ENCODE results near the gene GTF3A.

Gene GTF3A

DNA sequence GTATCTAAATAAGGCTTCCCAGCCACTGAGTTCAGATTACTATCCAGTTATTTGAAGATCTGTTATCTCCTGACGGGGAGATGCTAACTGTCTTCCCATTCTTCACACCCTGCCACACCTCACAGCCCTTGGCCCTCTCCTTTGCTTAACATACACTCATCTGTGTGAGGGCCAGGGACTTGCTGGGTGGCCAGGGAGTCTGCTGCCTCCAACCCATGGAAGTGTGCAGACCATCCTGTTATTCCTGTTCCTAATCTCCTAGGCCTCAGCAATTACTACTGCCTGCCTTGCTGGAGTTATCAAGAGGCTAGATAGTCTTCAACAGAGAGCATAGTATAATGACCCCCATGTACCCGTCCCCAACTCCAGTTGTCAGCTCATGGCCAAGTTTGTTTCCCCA, 36.2 kb upstream of the GTF3A start:
- Histone ChIP-seq H4K8ac (ENCODE audit: low read depth, low read length) (no peak overlapping the region), H3K4me1 (ENCODE audit: control insufficient read depth in 1 of 2, insufficient read depth in 2 of 2, low read length in 2 of 2) (peaks cover under 1 to 6% of the 10 kb centered on the region in 2 experiments), H2BK5ac (ENCODE audit: low read depth, low read length, poor library complexity) (no peak overlapping the region), H3K36me3 (ENCODE audit: control insufficient read depth in 1 of 2, insufficient read depth in 2 of 2, low read length in 2 of 2) (no peaks in the 10 kb centered on the region), H3K9me3 (ENCODE audit: insufficient read depth, low read depth, low read length) (no peaks in the 10 kb centered on the region), H3K4me2 (ENCODE audit: low read length) (no peak overlapping the region), H3K14ac (ENCODE audit: low read length) (no peak overlapping the region), H3K79me2 (ENCODE audit: control insufficient read depth, insufficient read depth, low read length, poor library complexity) (no peaks in the 10 kb centered on the region), H2AK5ac (ENCODE audit: low read length) (no peak overlapping the region), H3K27me3 (ENCODE audit: insufficient read depth, low read length) (peaks cover 2% of the 10 kb centered on the region), H3K23ac (ENCODE audit: low read length) (no peak overlapping the region), H3K9ac (ENCODE audit: low read length) (no peak overlapping the region), H3K79me1 (ENCODE audit: low read length) (no peaks in the 10 kb centered on the region), H4K12ac (ENCODE audit: low read depth, low read length) (no peak overlapping the region), H3K4ac (ENCODE audit: low read depth, low read length) (no peak overlapping the region), H3K18ac (ENCODE audit: low read length) (no peak overlapping the region), H4K91ac (ENCODE audit: low read depth, low read length) (no peak overlapping the region), H3K27ac (ENCODE audit: low read depth, low read length) (no peak overlapping the region), H2BK12ac (ENCODE audit: low read length) (no peak overlapping the region), H2AFZ (ENCODE audit: insufficient read depth, low read length, poor library complexity) (no peak overlapping the region), H3K4me3 (ENCODE audit: low read depth, low read length) (no peak overlapping the region), H2BK120ac (ENCODE audit: insufficient read depth, low read length, poor library complexity) (no peak overlapping the region)
- no CpG with 5 or more reads among the region's 2 CpGs for WGBS (ENCODE audit: extremely low coverage, insufficient coverage, insufficient read length)
- peak; percentile 64 to 81 for DNase-seq

GRCh38 chr13:27389891-27390290, 34.5 kb upstream of the GTF3A start:
- no peak overlapping the region for H3K18ac ChIP-seq (ENCODE audit: low read length)
- peaks cover 0 to 4% of the 10 kb centered on the region in 2 experiments for H3K4me1 ChIP-seq (ENCODE audit: control insufficient read depth in 1 of 2, insufficient read depth in 2 of 2, low read length in 2 of 2)
- no peak overlapping the region for H3K14ac ChIP-seq (ENCODE audit: low read length)
- H2BK5ac ChIP-seq (ENCODE audit: low read depth, low read length, poor library complexity) = no peak overlapping the region
- no peak overlapping the region for H3K27ac ChIP-seq (ENCODE audit: low read depth, low read length)
- H4K91ac ChIP-seq (ENCODE audit: low read depth, low read length) = no peak overlapping the region
- H3K9ac ChIP-seq (ENCODE audit: low read length) = no peak overlapping the region
- H4K12ac ChIP-seq (ENCODE audit: low read depth, low read length) = no peak overlapping the region
- H4K8ac ChIP-seq (ENCODE audit: low read depth, low read length) = no peak overlapping the region
- no peaks in the 10 kb centered on the region for H3K9me3 ChIP-seq (ENCODE audit: insufficient read depth, low read depth, low read length)
- no peak overlapping the region for H3K4me3 ChIP-seq (ENCODE audit: low read depth, low read length)
- H3K4me2 ChIP-seq (ENCODE audit: low read length) = no peak overlapping the region
- no peaks in the 10 kb centered on the region for H3K36me3 ChIP-seq (ENCODE audit: control insufficient read depth in 1 of 2, insufficient read depth in 2 of 2, low read length in 2 of 2)
- H2AK5ac ChIP-seq (ENCODE audit: low read length) = no peak overlapping the region
- H2AFZ ChIP-seq (ENCODE audit: insufficient read depth, low read length, poor library complexity) = no peak overlapping the region
- DNase-seq = no peak
- H3K4ac ChIP-seq (ENCODE audit: low read depth, low read length) = no peak overlapping the region
- no peaks in the 10 kb centered on the region for H3K79me1 ChIP-seq (ENCODE audit: low read length)
- H3K27me3 ChIP-seq (ENCODE audit: insufficient read depth, low read length) = peaks cover 2% of the 10 kb centered on the region
- H3K79me2 ChIP-seq (ENCODE audit: control insufficient read depth, insufficient read depth, low read length, poor library complexity) = no peaks in the 10 kb centered on the region
- no peak overlapping the region for H3K23ac ChIP-seq (ENCODE audit: low read length)
- WGBS (ENCODE audit: extremely low coverage, insufficient coverage, insufficient read length) = no CpG with 5 or more reads among the region's 7 CpGs
- no peak overlapping the region for H2BK120ac ChIP-seq (ENCODE audit: insufficient read depth, low read length, poor library complexity)
- no peak overlapping the region for H2BK12ac ChIP-seq (ENCODE audit: low read length)

DNA sequence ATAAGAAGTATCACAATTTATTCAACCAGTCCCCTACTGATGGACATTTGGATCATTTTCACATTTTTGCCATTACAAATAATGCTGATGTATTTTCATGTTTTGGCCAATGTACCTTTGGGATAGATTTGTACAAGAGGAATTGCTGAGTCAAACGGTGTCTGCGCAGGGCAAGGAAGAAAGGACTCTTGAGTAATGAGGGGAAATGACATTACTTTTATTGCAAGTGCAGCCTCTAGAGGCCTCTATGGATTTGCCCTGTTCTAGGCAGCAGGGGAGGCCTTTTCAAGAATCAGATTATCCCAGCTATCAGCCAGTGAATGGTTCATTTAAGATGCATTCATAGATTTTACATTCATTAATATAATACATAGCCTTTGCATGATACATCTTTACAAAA, 32.9 kb upstream of the GTF3A start:
- Histone ChIP-seq H4K8ac (ENCODE audit: low read depth, low read length) (no peak overlapping the region), H3K4me3 (ENCODE audit: low read depth, low read length) (no peak overlapping the region), H3K27me3 (ENCODE audit: insufficient read depth, low read length) (no peaks in the 10 kb centered on the region), H3K18ac (ENCODE audit: low read length) (no peak overlapping the region), H2BK12ac (ENCODE audit: low read length) (no peak overlapping the region), H2AFZ (ENCODE audit: insufficient read depth, low read length, poor library complexity) (no peak overlapping the region), H3K9me3 (ENCODE audit: insufficient read depth, low read depth, low read length) (no peaks in the 10 kb centered on the region), H3K9ac (ENCODE audit: low read length) (no peak overlapping the region), H4K91ac (ENCODE audit: low read depth, low read length) (no peak overlapping the region), H3K4me1 (ENCODE audit: control insufficient read depth in 1 of 2, insufficient read depth in 2 of 2, low read length in 2 of 2) (peaks cover 0 to 4% of the 10 kb centered on the region in 2 experiments), H3K79me2 (ENCODE audit: control insufficient read depth, insufficient read depth, low read length, poor library complexity) (no peaks in the 10 kb centered on the region), H3K27ac (ENCODE audit: low read depth, low read length) (no peak overlapping the region), H3K36me3 (ENCODE audit: control insufficient read depth in 1 of 2, insufficient read depth in 2 of 2, low read length in 2 of 2) (peaks cover 0 to under 1% of the 10 kb centered on the region in 2 experiments), H3K79me1 (ENCODE audit: low read length) (no peaks in the 10 kb centered on the region), H2BK120ac (ENCODE audit: insufficient read depth, low read length, poor library complexity) (no peak overlapping the region), H3K4me2 (ENCODE audit: low read length) (no peak overlapping the region), H3K4ac (ENCODE audit: low read depth, low read length) (no peak overlapping the region), H4K12ac (ENCODE audit: low read depth, low read length) (no peak overlapping the region), H3K23ac (ENCODE audit: low read length) (no peak overlapping the region), H3K14ac (ENCODE audit: low read length) (no peak overlapping the region), H2AK5ac (ENCODE audit: low read length) (no peak overlapping the region), H2BK5ac (ENCODE audit: low read depth, low read length, poor library complexity) (no peak overlapping the region)
- no CpG with 5 or more reads among the region's 2 CpGs for WGBS (ENCODE audit: extremely low coverage, insufficient coverage, insufficient read length)
- no peak for DNase-seq

DNA sequence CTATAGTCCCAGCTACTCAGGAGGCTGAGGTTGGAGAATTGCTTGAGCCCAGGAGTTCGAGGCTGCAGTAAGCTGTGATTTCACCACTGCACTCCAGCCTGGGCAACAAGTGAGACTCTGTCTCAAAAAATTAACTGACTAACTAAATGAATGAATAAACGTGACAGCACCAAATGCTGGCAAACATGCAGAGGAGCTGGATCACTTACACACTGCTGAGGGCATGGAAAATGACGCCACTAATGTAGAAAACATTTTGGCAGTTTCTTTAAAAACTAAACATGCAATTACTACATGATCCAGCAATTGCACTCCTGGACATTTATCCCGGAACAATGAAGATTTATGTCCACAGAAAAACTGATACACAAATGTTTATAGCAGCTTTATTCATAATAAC, 31.3 kb upstream of the GTF3A start:
- no peak overlapping the region for H3K4ac ChIP-seq (ENCODE audit: low read depth, low read length)
- no peak overlapping the region for H4K8ac ChIP-seq (ENCODE audit: low read depth, low read length)
- WGBS (ENCODE audit: extremely low coverage, insufficient coverage, insufficient read length) = no CpG with 5 or more reads among the region's 4 CpGs
- H2BK120ac ChIP-seq (ENCODE audit: insufficient read depth, low read length, poor library complexity) = no peak overlapping the region
- DNase-seq = no peak
- H4K12ac ChIP-seq (ENCODE audit: low read depth, low read length) = no peak overlapping the region
- no peak overlapping the region for H2AK5ac ChIP-seq (ENCODE audit: low read length)
- no peak overlapping the region for H3K4me3 ChIP-seq (ENCODE audit: low read depth, low read length)
- H3K18ac ChIP-seq (ENCODE audit: low read length) = no peak overlapping the region
- H2BK12ac ChIP-seq (ENCODE audit: low read length) = no peak overlapping the region
- no peaks in the 10 kb centered on the region for H3K79me2 ChIP-seq (ENCODE audit: control insufficient read depth, insufficient read depth, low read length, poor library complexity)
- H3K9me3 ChIP-seq (ENCODE audit: insufficient read depth, low read depth, low read length) = no peaks in the 10 kb centered on the region
- H3K4me2 ChIP-seq (ENCODE audit: low read length) = no peak overlapping the region
- no peak overlapping the region for H3K9ac ChIP-seq (ENCODE audit: low read length)
- no peaks in the 10 kb centered on the region for H3K27me3 ChIP-seq (ENCODE audit: insufficient read depth, low read length)
- no peak overlapping the region for H3K23ac ChIP-seq (ENCODE audit: low read length)
- no peak overlapping the region for H3K14ac ChIP-seq (ENCODE audit: low read length)
- no peak overlapping the region for H2AFZ ChIP-seq (ENCODE audit: insufficient read depth, low read length, poor library complexity)
- no peak overlapping the region for H4K91ac ChIP-seq (ENCODE audit: low read depth, low read length)
- peaks cover 0 to 3% of the 10 kb centered on the region in 2 experiments for H3K4me1 ChIP-seq (ENCODE audit: control insufficient read depth in 1 of 2, insufficient read depth in 2 of 2, low read length in 2 of 2)
- H3K36me3 ChIP-seq (ENCODE audit: control insufficient read depth in 1 of 2, insufficient read depth in 2 of 2, low read length in 2 of 2) = peaks cover 0 to 2% of the 10 kb centered on the region in 2 experiments
- no peak overlapping the region for H2BK5ac ChIP-seq (ENCODE audit: low read depth, low read length, poor library complexity)
- H3K27ac ChIP-seq (ENCODE audit: low read depth, low read length) = no peak overlapping the region
- no peaks in the 10 kb centered on the region for H3K79me1 ChIP-seq (ENCODE audit: low read length)

All from trophoblast cell (in vitro differentiated cells and primary cell).